SU-DHL-6 (cell line): ENCODE measurements around the gene ALPI.

ENCODE experiments used
- H2AFZ ChIP-seq: fragments of 200-600 bp; sonication (generic); 2 replicates; pipeline ENCODE4 v1.6.1; 2014; ENCODE audit warnings: low read depth, mild to moderate bottlenecking, moderate library complexity, mixed read lengths, antibody characterized with exemption, low read length; ENCODE audit not compliant: severe bottlenecking
- H3F3A ChIP-seq: fragments of 200-600 bp; shearing (Covaris generic); 2 replicates; pipeline ENCODE4 v1.6.0; 2016; ENCODE audit warnings: antibody characterized with exemption, mild to moderate bottlenecking; ENCODE audit not compliant: insufficient read depth
- H3K27ac ChIP-seq: fragments of 200-600 bp; sonication (generic); 2 replicates; pipeline ENCODE4 v1.5.1; 2016; ENCODE audit warnings: low read depth, mild to moderate bottlenecking, low read length, moderate library complexity, mixed read lengths
- H3K27me3 ChIP-seq: fragments of 200-600 bp; sonication (generic), shearing (Covaris generic); 2 replicates; pipeline ENCODE4 v1.6.0; 2014; ENCODE audit warnings: mild to moderate bottlenecking, low read length
- H3K36me3 ChIP-seq: fragments of 200-600 bp; sonication (generic); 2 replicates; pipeline ENCODE4 v1.6.1; 2014; ENCODE audit warnings: mild to moderate bottlenecking, low read length, mixed read lengths
- H3K4me2 ChIP-seq: fragments of 300-600, 200-600 bp; shearing (Covaris generic), sonication (generic); 2 replicates; pipeline ENCODE4 v1.6.0; 2014; ENCODE audit warnings: low read length, low read depth, mild to moderate bottlenecking; ENCODE audit not compliant: poor library complexity, severe bottlenecking
- H3K4me3 ChIP-seq: fragments of 200-600 bp; sonication (generic); 2 replicates; pipeline ENCODE4 v1.5.1; 2014; ENCODE audit warnings: antibody characterized with exemption, low read length, mild to moderate bottlenecking, mixed read lengths; ENCODE audit not compliant: insufficient read depth, poor library complexity, severe bottlenecking
- H3K79me2 ChIP-seq: fragments of 200-600 bp; sonication (generic); 2 replicates; pipeline ENCODE4 v1.6.1; 2014; ENCODE audit warnings: mild to moderate bottlenecking, low read length, moderate library complexity; ENCODE audit not compliant: insufficient read depth
- H3K9ac ChIP-seq: fragments of 200-600 bp; sonication (generic); 2 replicates; pipeline ENCODE4 v1.7.0; 2014; ENCODE audit warnings: mild to moderate bottlenecking, low read length
- H3K9me2 ChIP-seq: fragments of 200-600 bp; sonication (generic); replicated peaks from 2 replicates; pipeline ENCODE4 v1.6.1; 2014; ENCODE audit warnings: low read length; ENCODE audit not compliant: insufficient read depth
- H3K9me3 ChIP-seq: fragments of 200-600 bp; sonication (generic); 2 replicates; pipeline ENCODE4 v1.6.1; 2014; ENCODE audit warnings: low read length, mixed read lengths; ENCODE audit not compliant: insufficient read depth
- H4K20me1 ChIP-seq: fragments of 200-600 bp; sonication (generic); 2 replicates; pipeline ENCODE4 v1.6.1; 2014; ENCODE audit warnings: low read depth, mild to moderate bottlenecking, antibody characterized with exemption, low read length, moderate library complexity, mixed read lengths
- EZH2phosphoT487 ChIP-seq: fragments of 200-600 bp; sonication (generic), shearing (Covaris generic); conservative IDR thresholded peaks from 2 replicates; pipeline ENCODE4 v1.6.1; 2018; ENCODE audit warnings: mild to moderate bottlenecking, antibody characterized with exemption, low read length, moderate library complexity, mixed read lengths
- TF ChIP-seq, protein P1 (sequence below): fragments of 200-600 bp; sonication (generic); IDR thresholded peaks from one replicate; pipeline ENCODE4 v1.5.1; 2017; ENCODE audit warnings: antibody characterized with exemption, mild to moderate bottlenecking, low read length, moderate library complexity; ENCODE audit not compliant: insufficient read depth, poor library complexity, severe bottlenecking

Gene ALPI

GRCh38 chr2:232410238-232410900 lies 45.6 kb upstream of the ALPI start:
- no peak overlapping the region for H3K9ac ChIP-seq
- H3K9me3 ChIP-seq: no peaks in the 10 kb centered on the region
- no peaks in the 10 kb centered on the region for H3F3A ChIP-seq
- no peak overlapping the region for H3K4me3 ChIP-seq
- no peak overlapping the region for H3K27ac ChIP-seq
- no peaks in the 10 kb centered on the region for H3K79me2 ChIP-seq
- TF ChIP-seq, protein P1, sequence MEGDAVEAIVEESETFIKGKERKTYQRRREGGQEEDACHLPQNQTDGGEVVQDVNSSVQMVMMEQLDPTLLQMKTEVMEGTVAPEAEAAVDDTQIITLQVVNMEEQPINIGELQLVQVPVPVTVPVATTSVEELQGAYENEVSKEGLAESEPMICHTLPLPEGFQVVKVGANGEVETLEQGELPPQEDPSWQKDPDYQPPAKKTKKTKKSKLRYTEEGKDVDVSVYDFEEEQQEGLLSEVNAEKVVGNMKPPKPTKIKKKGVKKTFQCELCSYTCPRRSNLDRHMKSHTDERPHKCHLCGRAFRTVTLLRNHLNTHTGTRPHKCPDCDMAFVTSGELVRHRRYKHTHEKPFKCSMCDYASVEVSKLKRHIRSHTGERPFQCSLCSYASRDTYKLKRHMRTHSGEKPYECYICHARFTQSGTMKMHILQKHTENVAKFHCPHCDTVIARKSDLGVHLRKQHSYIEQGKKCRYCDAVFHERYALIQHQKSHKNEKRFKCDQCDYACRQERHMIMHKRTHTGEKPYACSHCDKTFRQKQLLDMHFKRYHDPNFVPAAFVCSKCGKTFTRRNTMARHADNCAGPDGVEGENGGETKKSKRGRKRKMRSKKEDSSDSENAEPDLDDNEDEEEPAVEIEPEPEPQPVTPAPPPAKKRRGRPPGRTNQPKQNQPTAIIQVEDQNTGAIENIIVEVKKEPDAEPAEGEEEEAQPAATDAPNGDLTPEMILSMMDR: no peak
- no peak for TF ChIP-seq EZH2phosphoT487
- H3K9me2 ChIP-seq: no peaks in the 10 kb centered on the region
- no peak overlapping the region for H2AFZ ChIP-seq
- H4K20me1 ChIP-seq: no peaks in the 10 kb centered on the region
- H3K36me3 ChIP-seq: no peaks in the 10 kb centered on the region
- no peak overlapping the region for H3K4me2 ChIP-seq
- H3K27me3 ChIP-seq: no peaks in the 10 kb centered on the region

GRCh38 chr2:232411901-232412629 lies 43.9 kb upstream of the ALPI start:
- Histone ChIP-seq H3F3A (no peaks in the 10 kb centered on the region), H3K9me2 (no peaks in the 10 kb centered on the region), H3K9ac (no peak overlapping the region), H3K4me3 (no peak overlapping the region), H3K9me3 (no peaks in the 10 kb centered on the region), H3K36me3 (no peaks in the 10 kb centered on the region), H3K79me2 (no peaks in the 10 kb centered on the region), H3K4me2 (no peak overlapping the region), H4K20me1 (no peaks in the 10 kb centered on the region), H2AFZ (no peak overlapping the region), H3K27ac (no peak overlapping the region), H3K27me3 (no peaks in the 10 kb centered on the region)
- TF ChIP-seq EZH2phosphoT487: no peak
- TF ChIP-seq, protein P1: no peak

- H3K27ac ChIP-seq: no peak overlapping the region
- no peaks in the 10 kb centered on the region for H3K27me3 ChIP-seq
- no peak overlapping the region for H3K4me2 ChIP-seq
- H3K79me2 ChIP-seq: no peaks in the 10 kb centered on the region
- H3K9ac ChIP-seq: no peak overlapping the region
- H3K9me3 ChIP-seq: no peaks in the 10 kb centered on the region
- no peaks in the 10 kb centered on the region for H3F3A ChIP-seq
- no peak overlapping the region for H3K4me3 ChIP-seq
- no peaks in the 10 kb centered on the region for H4K20me1 ChIP-seq
- H3K36me3 ChIP-seq: no peaks in the 10 kb centered on the region
- TF ChIP-seq, protein P1: no peak
- TF ChIP-seq EZH2phosphoT487: no peak
- H2AFZ ChIP-seq: no peak overlapping the region
- H3K9me2 ChIP-seq: no peaks in the 10 kb centered on the region
Measured at GRCh38 chr2:232412986-232413385, 43.0 kb upstream of the ALPI start.
